HepG2 (cell line): Measurements from ENCODE around the gene CPAMD8. TPM values are rescaled to one million over a fixed set of nuclear protein-coding genes. Genes with fewer than 3 reads are reported as not detected.

Experiments used
- ATAC-seq: fragments of 200-7000 bp; cut with Tn5 transposase; 3 replicates; pipeline ENCODE4 v1.9.1; 2020; ENCODE audit warnings: mild to moderate bottlenecking, moderate library complexity
- BruUV-seq: library from RNA; stranded (reverse); fragments of 400-500 nt; replicated peaks from 2 replicates; lab custom pipeline; 2021; lab: Mats Ljungman, UMichigan
- CTCF ChIA-PET: fragments of 300-600 bp; formaldehyde crosslinking; extraction: SDS; loops from one replicate; lab custom pipeline; 2021; ENCODE audit warnings: low total read pairs, inconsistent platforms, low intra/inter-chr PET ratio; lab: Yijun Ruan, JAX
- POLR2A ChIA-PET: fragments of 350-600 bp; sonication (Branson Sonifier 250); formaldehyde crosslinking; loops from one replicate; lab custom pipeline; 2020; ENCODE audit warnings: antibody characterized with exemption, inconsistent platforms; lab: Yijun Ruan, JAX
- DNase-seq: peaks from one replicate; pipeline ENCODE4 v3.0.0-alpha.2; 2015; ENCODE audit warnings: low spot score
- FAIRE-seq: peaks from 3 replicates; lab custom pipeline; 2011; peaks lifted over from hg19 to GRCh38; lab: Jason Lieb, UNC
- H2AFZ ChIP-seq: one replicate; pipeline ENCODE4 v1.6.1; 2011; ENCODE audit warnings: low read length, inconsistent platforms
- H3K27ac ChIP-seq: fragments of 300-600 bp; 3 replicates; pipeline ENCODE4 v1.8.0; 2011; ENCODE audit warnings: mixed run types, mild to moderate bottlenecking, mixed read lengths, low read length, inconsistent platforms; ENCODE audit not compliant: insufficient read depth; ENCODE audit errors: extremely low read length
- H3K27me3 ChIP-seq, 2 experiments: fragments of 200-600 bp in 1 of 2; 2 replicates in 1 of 2; 3 replicates in 1 of 2; pipeline versions ENCODE4 v1.6.0 to v1.8.0; 2011; ENCODE audit warnings: low read length in 2 of 2, mild to moderate bottlenecking in 2 of 2, moderate library complexity in 2 of 2, inconsistent platforms in 1 of 2; ENCODE audit not compliant: insufficient read depth in 2 of 2, control insufficient read depth in 1 of 2
- H3K36me3 ChIP-seq, 2 experiments: fragments of 200-600 bp in 1 of 2; replicated peaks in 1 of 2; 2 replicates in 1 of 2; 3 replicates in 1 of 2; pipeline versions ENCODE4 v1.5.1 to v1.8.0; 2011; ENCODE audit warnings: low read length in 2 of 2, inconsistent platforms in 1 of 2; ENCODE audit not compliant: insufficient read depth in 2 of 2, control insufficient read depth in 1 of 2
- H3K4me1 ChIP-seq: 2 replicates; pipeline ENCODE4 v1.5.1; 2012; ENCODE audit warnings: low read length, inconsistent platforms; ENCODE audit not compliant: insufficient read depth
- H3K4me2 ChIP-seq: 2 replicates; pipeline ENCODE4 v1.6.0; 2011; ENCODE audit warnings: low read depth, low read length, inconsistent platforms
- H3K4me3 ChIP-seq, 3 experiments: fragments of 200-600 bp in 1 of 3; sonication (generic), shearing (Covaris generic) in 1 of 3; replicated peaks in 1 of 3; 2 replicates each; pipeline ENCODE4 v1.5.1; 2011 to 2016; ENCODE audit warnings: low read length in 3 of 3, inconsistent platforms in 2 of 3, low read depth in 2 of 3, mild to moderate bottlenecking in 2 of 3, control low read depth in 1 of 3, mixed read lengths in 1 of 3; ENCODE audit not compliant: insufficient read depth in 1 of 3
- H3K79me2 ChIP-seq: one replicate; pipeline ENCODE4 v1.6.1; 2011; ENCODE audit warnings: low read length, inconsistent platforms; ENCODE audit not compliant: insufficient read depth
- H3K9ac ChIP-seq: 2 replicates; pipeline ENCODE4 v1.6.0; 2011; ENCODE audit warnings: mild to moderate bottlenecking, low read depth, low read length, inconsistent platforms; ENCODE audit not compliant: insufficient read depth
- H3K9me3 ChIP-seq: 2 replicates; pipeline ENCODE4 v1.5.1; 2012; ENCODE audit warnings: mild to moderate bottlenecking, low read length
- H4K20me1 ChIP-seq: 2 replicates; pipeline ENCODE4 v1.6.0; 2011; ENCODE audit warnings: inconsistent platforms, mild to moderate bottlenecking, low read length, moderate library complexity; ENCODE audit not compliant: insufficient read depth
- CBX1 ChIP-seq: IDR thresholded peaks from one replicate; pipeline ENCODE4 v1.6.1; 2016; ENCODE audit warnings: antibody characterized with exemption, low read depth
- KAT8 ChIP-seq: IDR thresholded peaks from 2 replicates; pipeline ENCODE4 v1.6.1; 2016; ENCODE audit warnings: missing genetic modification reagents, missing compliant biosample characterization
- MAX ChIP-seq: IDR thresholded peaks from 2 replicates; pipeline ENCODE4 v1.6.1; 2012; ENCODE audit warnings: inconsistent platforms
- MLX ChIP-seq: IDR thresholded peaks from 2 replicates; pipeline ENCODE4 v1.6.1; 2016
- SP4 ChIP-seq: sonication (generic); formaldehyde crosslinking; IDR thresholded peaks from 2 replicates; pipeline ENCODE4 v1.8.1; 2023; ENCODE audit warnings: mild to moderate bottlenecking, missing genetic modification reagents
- THAP8 ChIP-seq: sonication (generic); formaldehyde crosslinking; IDR thresholded peaks from 2 replicates; pipeline ENCODE4 v1.5.1; 2020; ENCODE audit warnings: missing genetic modification reagents, mild to moderate bottlenecking, borderline replicate concordance
- XRCC5 ChIP-seq: fragments of 200-400 bp; formaldehyde crosslinking; optimal IDR thresholded peaks from 2 replicates; pipeline ENCODE3; 2017; ENCODE audit warnings: mild to moderate bottlenecking, low read length
- ZMYM3 ChIP-seq: sonication (generic); formaldehyde crosslinking; IDR thresholded peaks from 2 replicates; pipeline ENCODE4 v1.5.1; 2020; ENCODE audit warnings: mild to moderate bottlenecking, missing genetic modification reagents
- ZNF124 ChIP-seq: sonication (generic); formaldehyde crosslinking; IDR thresholded peaks from 2 replicates; pipeline ENCODE4 v1.4.0; 2020; ENCODE audit warnings: missing genetic modification reagents
- ZNF354B ChIP-seq: sonication (generic); formaldehyde crosslinking; IDR thresholded peaks from 2 replicates; pipeline ENCODE4 v1.8.0; 2022; ENCODE audit warnings: mild to moderate bottlenecking, missing genetic modification reagents
- ZNF615 ChIP-seq: sonication (generic); formaldehyde crosslinking; IDR thresholded peaks from 2 replicates; pipeline ENCODE4 v1.5.0; 2020; ENCODE audit warnings: mild to moderate bottlenecking, missing genetic modification reagents, borderline replicate concordance
- ZNF788 ChIP-seq: sonication (generic); formaldehyde crosslinking; IDR thresholded peaks from 2 replicates; pipeline ENCODE4 v1.5.0; 2020; ENCODE audit warnings: mild to moderate bottlenecking, missing genetic modification reagents, borderline replicate concordance
- WGBS: methylation state at CpG from one replicate; pipeline ENCODE4 v1.1.6; 2017; ENCODE audit warnings: low lambda C conversion rate; 5-methylcytosine and 5-hydroxymethylcytosine counted together
- in situ Hi-C: cut with HindIII; loops from 2 replicates; pipeline ENCODE4 v1.10.0; 2017; ENCODE audit warnings: low pct_unique_long_range_greater_than_20kb; ENCODE audit not compliant: extremely low pct_ligation_motif_present
- intact Hi-C: fragments of 100-400 bp; cut with micrococcal nuclease; formaldehyde crosslinking; loops from one replicate; pipeline ENCODE4 v1.10.0; 2022; ENCODE audit not compliant: unreplicated experiment
- polyA plus RNA-seq, 8 experiments: library from polyadenylated mRNA; depleted of rRNA in 3 of 8; stranded (reverse) in 7 of 8; unstranded in 1 of 8; fragments of >200 nt; fragmentation: Illumina TruSeq in 4 of 8; extraction: Trizol in 4 of 8; gene quantifications; 2 replicates each; pipeline versions ENCODE4 v1.2.1 to v1.2.3, GENCODE V29; 2011 to 2016; ENCODE audit warnings: low read depth in 4 of 8, missing spikeins in 1 of 8, mixed read lengths in 1 of 8; ENCODE audit not compliant: insufficient read depth in 1 of 8
- total RNA-seq, 5 experiments: library from RNA; depleted of rRNA; stranded (reverse); fragments of >200 nt; fragmentation: Illumina TruSeq; extraction: Trizol; gene quantifications; 2 replicates each; pipeline ENCODE4 v1.2.3, GENCODE V29; 2016; ENCODE audit warnings: low read depth in 1 of 5

The CPAMD8 gene
- total and polyA plus RNA-seq, 2 of the 13 experiments (the other 11 are each of a cell fraction or from before 2014, with no cell fraction given): 0.29 to 0.34 TPM

GRCh38 chr19:17011485-17011884 lies 15.1 kb downstream of the CPAMD8 start:
- no peaks in the 10 kb centered on the region for H3K9me3 ChIP-seq
- H4K20me1 ChIP-seq: no peaks in the 10 kb centered on the region
- ChIA-PET CTCF (no interaction called here), POLR2A (no interaction called here)
- FAIRE-seq (no peak), DNase-seq (no peak), ATAC-seq (no peak)
- peaks cover 2 to 27% of the 10 kb centered on the region in 2 experiments; a peak in 4 of 5 replicates for H3K27me3 ChIP-seq
- no peak overlapping the region for H2AFZ ChIP-seq
- H3K4me2 ChIP-seq: no peak overlapping the region
- WGBS: 30% methylated on average over 2 of the region's 16 CpGs
- H3K36me3 ChIP-seq: no peaks in the 10 kb centered on the region
- TF ChIP-seq ZNF788 (CRISPR knock-in tag) (no peak), SP4 (CRISPR knock-in tag) (no peak), ZNF615 (no peak), MAX (no peak), MLX (CRISPR knock-in tag) (no peak)
- TF ChIP-seq, all 625 proteins: peak for 0
- BruUV-seq: no TSS peak
- in situ Hi-C loops: no loop called here
- H3K27ac ChIP-seq: no peak overlapping the region
- H3K4me1 ChIP-seq: peaks cover 13% of the 10 kb centered on the region
- intact Hi-C loops: no loop called here
- H3K9ac ChIP-seq: no peak overlapping the region
- H3K79me2 ChIP-seq: no peaks in the 10 kb centered on the region
- no peak overlapping the region for H3K4me3 ChIP-seq

GRCh38 chr19:17006579-17006978 lies 20.0 kb downstream of the CPAMD8 start:
- Histone ChIP-seq H3K36me3 (no peaks in the 10 kb centered on the region), H4K20me1 (no peaks in the 10 kb centered on the region), H3K27me3 (peaks cover 4 to 8% of the 10 kb centered on the region in 2 experiments; a peak in 3 of 5 replicates), H2AFZ (no peak overlapping the region), H3K4me3 (no peak overlapping the region), H3K27ac (no peak overlapping the region), H3K9me3 (no peaks in the 10 kb centered on the region), H3K79me2 (no peaks in the 10 kb centered on the region), H3K4me1 (peaks cover 13% of the 10 kb centered on the region), H3K4me2 (no peak overlapping the region), H3K9ac (no peak overlapping the region)
- ChIA-PET CTCF (no interaction called here), POLR2A (no interaction called here)
- no peak for TF ChIP-seq ZNF354B (CRISPR knock-in tag)
- TF ChIP-seq ZNF124: no peak
- TF ChIP-seq XRCC5: no peak
- no peak for TF ChIP-seq THAP8 (CRISPR knock-in tag)
- no peak for TF ChIP-seq CBX1
- no peak for TF ChIP-seq KAT8 (CRISPR knock-in tag)
- 0 out of 2 replicates have a peak, but pooled peaks have one; percentile 11 for TF ChIP-seq ZMYM3 (CRISPR knock-in tag)
- intact Hi-C loops: no loop called here
- WGBS: 6% methylated on average over 3 of the region's 3 CpGs
- ATAC-seq: no peak
- DNase-seq: no peak
- in situ Hi-C loops: no loop called here
- no TSS peak for BruUV-seq
- FAIRE-seq: no peak
